Right lobe of liver (tissue), 6 donors: Measurements from ENCODE around the gene BHLHE41. TPM values are rescaled to one million over a fixed set of nuclear protein-coding genes. Genes with fewer than 3 reads are reported as not detected.
A peak's percentile ranks its signal among the peaks of the same experiment; 100 is the strongest.

Experiments used
- ATAC-seq, 4 donors: fragments of 200-7000 bp; cut with Tn5 transposase; one replicate each; pipeline ENCODE4 v1.9.1; 2020; ENCODE audit warnings: mild to moderate bottlenecking in 4 of 4, moderate library complexity in 4 of 4
- DNase-seq, 3 donors: peaks; one replicate each; pipeline ENCODE4 v3.0.0-alpha.2; 2020
- H3K27ac ChIP-seq, 3 donors: fragments of 200-600 bp; one replicate each; pipeline ENCODE4 v1.8.0; 2022
- H3K27me3 ChIP-seq, 2 donors: fragments of 200-600 bp; one replicate each; pipeline ENCODE4 v1.8.0; 2022
- H3K36me3 ChIP-seq, 4 donors: fragments of 200-600 bp; sonication (generic) in 1 of 4; one replicate each; pipeline versions ENCODE4 v1.5.1 to v1.8.0; 2017 to 2022; ENCODE audit warnings: control low read depth in 1 of 4
- H3K4me1 ChIP-seq, 4 donors: fragments of 200-600 bp; sonication (generic) in 1 of 4; one replicate each; pipeline versions ENCODE4 v1.5.1 to v1.8.0; 2017 to 2022; ENCODE audit warnings: control low read depth in 1 of 4
- H3K4me3 ChIP-seq, 3 donors: fragments of 200-600 bp; one replicate each; pipeline ENCODE4 v1.8.0; 2022
- H3K9me3 ChIP-seq, 4 donors: fragments of 200-600 bp; sonication (generic) in 1 of 4; one replicate each; pipeline versions ENCODE4 v1.5.1 to v1.8.0; 2017 to 2022; ENCODE audit warnings: control low read depth in 1 of 4
- POLR2A ChIP-seq: fragments of 450-650 bp; IDR thresholded peaks from one replicate; pipeline ENCODE4 v1.6.1; 2017; ENCODE audit warnings: antibody characterized with exemption, mild to moderate bottlenecking
- WGBS: methylation state at CpG from one replicate; pipeline ENCODE4 v1.1.6; 2018; ENCODE audit warnings: low coverage, low lambda C conversion rate; ENCODE audit not compliant: insufficient coverage; ENCODE audit errors: missing lambda C conversion rate; 5-methylcytosine and 5-hydroxymethylcytosine counted together
- intact Hi-C, 2 donors: fragments of 100-400 bp; cut with DNase I; formaldehyde crosslinking; loops; one replicate each; pipeline versions ENCODE4 v1.11.2 to v1.14.1; 2022
- total RNA-seq, 6 experiments: library from RNA; depleted of rRNA in 2 of 6; stranded (reverse); fragments of >200 nt in 2 of 6; fragmentation: NEBNext Ultra II Directional in 3 of 6; extraction: Animal tissue kit (Norgen Biotek cat#: 25700) in 3 of 6; gene quantifications; one replicate each; pipeline versions ENCODE4 v1.1.0 to v1.2.4, GENCODE V29; 2016 to 2023
- TF ChIP-seq, protein P1 (sequence below), 4 donors: fragments of 200-600 bp in 3 of 4; fragments of 450-650 bp in 1 of 4; IDR thresholded peaks; one replicate each; pipeline versions ENCODE4 v1.5.1 to v1.8.0; 2016 to 2022; ENCODE audit warnings: antibody characterized with exemption in 4 of 4, mild to moderate bottlenecking in 2 of 4
- donor health status: DM: no; HTN: yes; CAD: no.
- donor health status: DM: no; HTN: no; CAD: no.
- donor health status: DM: no; HTN: no; CAD: no.
- donor health status: DM: no; HTN: yes; CAD: no.
- donor health status: DM: no; HTN: yes; CAD: no.

Gene BHLHE41
- total RNA-seq, 6 experiments from 2014 or later, result 0.43 to 1.3 (median 0.84) TPM

- ATAC-seq (no peak), DNase-seq (no peak)
- intact Hi-C loops, result no loop called here
- no peaks in the 10 kb centered on the region for H3K9me3 ChIP-seq
- H3K36me3 ChIP-seq, result no peaks in the 10 kb centered on the region
- H3K27ac ChIP-seq, result no peak overlapping the region
- H3K4me1 ChIP-seq, result no peaks in the 10 kb centered on the region
- H3K27me3 ChIP-seq, result no peaks in the 10 kb centered on the region
- no peak for TF ChIP-seq POLR2A
- TF ChIP-seq, protein P1, sequence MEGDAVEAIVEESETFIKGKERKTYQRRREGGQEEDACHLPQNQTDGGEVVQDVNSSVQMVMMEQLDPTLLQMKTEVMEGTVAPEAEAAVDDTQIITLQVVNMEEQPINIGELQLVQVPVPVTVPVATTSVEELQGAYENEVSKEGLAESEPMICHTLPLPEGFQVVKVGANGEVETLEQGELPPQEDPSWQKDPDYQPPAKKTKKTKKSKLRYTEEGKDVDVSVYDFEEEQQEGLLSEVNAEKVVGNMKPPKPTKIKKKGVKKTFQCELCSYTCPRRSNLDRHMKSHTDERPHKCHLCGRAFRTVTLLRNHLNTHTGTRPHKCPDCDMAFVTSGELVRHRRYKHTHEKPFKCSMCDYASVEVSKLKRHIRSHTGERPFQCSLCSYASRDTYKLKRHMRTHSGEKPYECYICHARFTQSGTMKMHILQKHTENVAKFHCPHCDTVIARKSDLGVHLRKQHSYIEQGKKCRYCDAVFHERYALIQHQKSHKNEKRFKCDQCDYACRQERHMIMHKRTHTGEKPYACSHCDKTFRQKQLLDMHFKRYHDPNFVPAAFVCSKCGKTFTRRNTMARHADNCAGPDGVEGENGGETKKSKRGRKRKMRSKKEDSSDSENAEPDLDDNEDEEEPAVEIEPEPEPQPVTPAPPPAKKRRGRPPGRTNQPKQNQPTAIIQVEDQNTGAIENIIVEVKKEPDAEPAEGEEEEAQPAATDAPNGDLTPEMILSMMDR (IDR thresholded peaks at IDR 0.05), result no peak
- no peak overlapping the region for H3K4me3 ChIP-seq
Observed at GRCh38 chr12:26138860-26139259, 14.0 kb upstream of the BHLHE41 start.

GRCh38 chr12:26136688-26137087, 11.9 kb upstream of the BHLHE41 start:
- Histone ChIP-seq H3K36me3 (no peaks in the 10 kb centered on the region), H3K27me3 (no peaks in the 10 kb centered on the region), H3K4me1 (no peaks in the 10 kb centered on the region), H3K27ac (no peak overlapping the region), H3K9me3 (no peaks in the 10 kb centered on the region), H3K4me3 (no peak overlapping the region)
- DNase-seq, result no peak
- WGBS, result 86% methylated on average over 3 of the region's 3 CpGs
- ATAC-seq, result no peak
- intact Hi-C loops, result no loop called here
- TF ChIP-seq, protein P1 (IDR thresholded peaks at IDR 0.05), result no peak
- TF ChIP-seq POLR2A, result no peak

DNA sequence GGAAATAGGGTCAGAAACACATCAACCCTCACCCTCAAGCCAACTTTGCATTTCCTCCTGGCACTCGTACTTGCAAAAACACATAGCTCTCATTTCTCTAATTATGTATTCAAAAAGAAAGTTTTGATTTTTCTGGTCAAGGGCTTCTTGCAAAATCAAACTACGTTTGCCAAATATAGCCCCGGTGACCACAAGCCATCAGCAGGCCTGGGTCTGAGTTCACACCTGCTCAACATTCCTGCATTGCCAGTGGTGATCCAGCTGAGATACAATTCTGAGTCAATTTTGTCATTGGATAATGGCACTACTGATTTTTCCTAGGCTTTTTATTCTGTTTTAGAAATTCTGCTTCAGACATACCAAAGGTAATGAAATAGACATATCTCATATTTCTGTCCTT, 10.7 kb upstream of the BHLHE41 start:
- Histone ChIP-seq H3K9me3 (no peaks in the 10 kb centered on the region), H3K27me3 (no peaks in the 10 kb centered on the region), H3K4me3 (no peak overlapping the region), H3K36me3 (no peaks in the 10 kb centered on the region), H3K27ac (no peak overlapping the region), H3K4me1 (no peaks in the 10 kb centered on the region)
- WGBS, result 46% methylated on average over 3 of the region's 3 CpGs
- no peak for TF ChIP-seq POLR2A
- TF ChIP-seq, protein P1 (IDR thresholded peaks at IDR 0.05), result no peak
- intact Hi-C loops, result no loop called here
- DNase-seq, result no peak
- ATAC-seq, result no peak

- DNase-seq, result no peak
- no peaks in the 10 kb centered on the region for H3K4me1 ChIP-seq
- TF ChIP-seq, protein P1 (IDR thresholded peaks at IDR 0.05), result no peak
- TF ChIP-seq POLR2A, result no peak
- 59% methylated on average over 4 of the region's 5 CpGs for WGBS
- no peak overlapping the region for H3K4me3 ChIP-seq
- ATAC-seq, result peak in 3 of 4 donors; percentile 28 to 63 (median 44)
- H3K27me3 ChIP-seq, result no peaks in the 10 kb centered on the region
- no peak overlapping the region for H3K27ac ChIP-seq
- no peaks in the 10 kb centered on the region for H3K36me3 ChIP-seq
- intact Hi-C loops, result no loop called here
- H3K9me3 ChIP-seq, result no peaks in the 10 kb centered on the region
Observed at GRCh38 chr12:26135010-26135420, 10.2 kb upstream of the BHLHE41 start.

DNA sequence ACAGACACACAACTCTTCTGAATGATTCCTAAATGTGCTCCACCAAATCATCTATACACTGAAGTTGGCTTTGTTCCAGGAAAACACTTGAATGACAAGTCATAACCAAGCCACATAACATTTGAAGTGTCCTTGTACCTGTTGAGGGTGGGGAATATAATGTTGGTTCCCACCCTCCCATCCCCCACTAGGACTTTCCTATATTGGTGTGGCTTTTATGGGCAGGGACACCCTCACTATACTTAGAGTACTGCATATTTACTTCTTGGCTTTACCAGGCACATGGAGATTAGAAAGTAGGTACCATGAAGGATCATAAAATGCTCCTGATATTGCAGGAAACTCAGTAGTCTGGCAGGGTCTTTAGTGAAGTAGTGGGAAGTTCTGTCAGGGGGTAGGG, 9.7 kb upstream of the BHLHE41 start:
- Histone ChIP-seq H3K9me3 (no peaks in the 10 kb centered on the region), H3K27ac (no peak overlapping the region), H3K4me1 (no peaks in the 10 kb centered on the region), H3K4me3 (no peak overlapping the region), H3K36me3 (no peaks in the 10 kb centered on the region), H3K27me3 (no peaks in the 10 kb centered on the region)
- intact Hi-C loops, result no loop called here
- ATAC-seq, result no peak
- DNase-seq, result no peak
- TF ChIP-seq, protein P1 (IDR thresholded peaks at IDR 0.05), result no peak
- no peak for TF ChIP-seq POLR2A
